NAMALWA (cell line): Measurements from ENCODE around the gene IRF7.

Source experiments
- DNase-seq: peaks from one replicate; pipeline ENCODE4 v3.0.0-alpha.2; 2015; ENCODE audit warnings: low spot score

The IRF7 gene

DNA sequence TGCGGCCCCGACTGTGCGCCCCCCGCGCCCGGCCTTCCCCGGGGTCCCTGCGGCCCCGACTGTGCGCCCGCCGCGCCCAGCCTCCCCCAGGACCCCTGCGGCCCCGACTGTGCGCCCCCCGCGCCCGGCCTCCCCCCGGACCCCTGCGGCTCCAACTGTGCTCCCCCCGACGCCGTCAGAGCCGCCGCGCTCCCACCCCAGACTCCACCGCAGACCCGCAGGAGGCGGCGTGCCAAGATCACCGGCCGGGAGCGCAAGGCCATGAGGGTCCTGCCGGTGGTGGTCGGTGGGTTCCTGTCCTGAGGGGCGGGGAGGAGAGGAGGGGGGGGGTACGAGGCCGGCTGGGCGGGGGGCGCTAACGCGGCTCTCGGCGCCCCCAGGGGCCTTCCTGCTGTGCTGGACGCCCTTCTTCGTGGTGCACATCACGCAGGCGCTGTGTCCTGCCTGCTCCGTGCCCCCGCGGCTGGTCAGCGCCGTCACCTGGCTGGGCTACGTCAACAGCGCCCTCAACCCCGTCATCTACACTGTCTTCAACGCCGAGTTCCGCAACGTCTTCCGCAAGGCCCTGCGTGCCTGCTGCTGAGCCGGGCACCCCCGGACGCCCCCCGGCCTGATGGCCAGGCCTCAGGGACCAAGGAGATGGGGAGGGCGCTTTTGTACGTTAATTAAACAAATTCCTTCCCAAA, 24.4 kb upstream of the IRF7 start:
- no peak for DNase-seq

DNA sequence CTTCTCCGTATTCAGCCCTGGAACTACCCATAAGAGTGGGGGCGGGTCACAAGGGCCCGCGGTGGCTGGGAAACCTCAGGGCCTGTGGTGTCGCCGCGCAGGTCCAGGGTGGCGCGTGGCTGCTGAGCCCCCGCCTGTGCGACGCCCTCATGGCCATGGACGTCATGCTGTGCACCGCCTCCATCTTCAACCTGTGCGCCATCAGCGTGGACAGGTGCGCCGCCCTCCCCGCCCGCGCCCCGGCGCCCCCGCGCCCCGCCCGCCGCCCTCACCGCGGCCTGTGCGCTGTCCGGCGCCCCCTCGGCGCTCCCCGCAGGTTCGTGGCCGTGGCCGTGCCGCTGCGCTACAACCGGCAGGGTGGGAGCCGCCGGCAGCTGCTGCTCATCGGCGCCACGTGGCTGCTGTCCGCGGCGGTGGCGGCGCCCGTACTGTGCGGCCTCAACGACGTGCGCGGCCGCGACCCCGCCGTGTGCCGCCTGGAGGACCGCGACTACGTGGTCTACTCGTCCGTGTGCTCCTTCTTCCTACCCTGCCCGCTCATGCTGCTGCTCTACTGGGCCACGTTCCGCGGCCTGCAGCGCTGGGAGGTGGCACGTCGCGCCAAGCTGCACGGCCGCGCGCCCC, 23.7 kb upstream of the IRF7 start:
- no peak for DNase-seq

DNA sequence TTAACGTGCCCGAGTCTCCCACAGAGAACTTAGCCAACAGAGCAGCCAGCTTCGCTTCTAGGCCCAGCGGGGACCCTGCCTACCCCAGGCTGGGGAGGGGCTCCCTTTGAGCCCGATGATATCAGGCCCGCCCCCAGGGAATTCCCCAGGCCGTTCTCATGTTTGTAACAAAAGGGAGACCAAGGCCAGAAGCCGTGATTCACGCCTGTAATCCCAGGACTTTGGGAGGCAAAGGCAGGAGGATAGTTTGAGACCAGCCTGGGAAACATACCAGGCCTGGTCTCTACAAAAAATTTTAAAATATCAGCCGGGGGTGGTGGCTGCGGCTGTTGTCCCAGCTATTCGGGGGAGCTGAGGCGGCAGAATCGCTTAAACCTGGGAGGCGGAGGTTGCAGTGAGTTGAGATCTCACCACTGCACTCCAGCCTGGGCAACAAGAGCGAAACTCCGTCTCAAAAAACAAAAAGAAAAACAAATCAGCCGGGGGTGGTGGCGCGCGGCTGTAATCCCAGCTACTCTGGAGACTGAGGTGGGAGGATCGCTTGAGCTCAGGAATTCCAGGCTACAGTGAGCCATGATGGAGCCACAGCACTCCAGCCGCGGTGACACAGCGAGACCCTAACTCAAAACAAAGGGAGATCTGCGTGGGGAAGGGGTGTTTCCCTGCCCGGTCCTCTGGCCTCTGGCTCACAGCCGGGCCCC, 23.0 kb upstream of the IRF7 start:
- DNase-seq: no peak

DNA sequence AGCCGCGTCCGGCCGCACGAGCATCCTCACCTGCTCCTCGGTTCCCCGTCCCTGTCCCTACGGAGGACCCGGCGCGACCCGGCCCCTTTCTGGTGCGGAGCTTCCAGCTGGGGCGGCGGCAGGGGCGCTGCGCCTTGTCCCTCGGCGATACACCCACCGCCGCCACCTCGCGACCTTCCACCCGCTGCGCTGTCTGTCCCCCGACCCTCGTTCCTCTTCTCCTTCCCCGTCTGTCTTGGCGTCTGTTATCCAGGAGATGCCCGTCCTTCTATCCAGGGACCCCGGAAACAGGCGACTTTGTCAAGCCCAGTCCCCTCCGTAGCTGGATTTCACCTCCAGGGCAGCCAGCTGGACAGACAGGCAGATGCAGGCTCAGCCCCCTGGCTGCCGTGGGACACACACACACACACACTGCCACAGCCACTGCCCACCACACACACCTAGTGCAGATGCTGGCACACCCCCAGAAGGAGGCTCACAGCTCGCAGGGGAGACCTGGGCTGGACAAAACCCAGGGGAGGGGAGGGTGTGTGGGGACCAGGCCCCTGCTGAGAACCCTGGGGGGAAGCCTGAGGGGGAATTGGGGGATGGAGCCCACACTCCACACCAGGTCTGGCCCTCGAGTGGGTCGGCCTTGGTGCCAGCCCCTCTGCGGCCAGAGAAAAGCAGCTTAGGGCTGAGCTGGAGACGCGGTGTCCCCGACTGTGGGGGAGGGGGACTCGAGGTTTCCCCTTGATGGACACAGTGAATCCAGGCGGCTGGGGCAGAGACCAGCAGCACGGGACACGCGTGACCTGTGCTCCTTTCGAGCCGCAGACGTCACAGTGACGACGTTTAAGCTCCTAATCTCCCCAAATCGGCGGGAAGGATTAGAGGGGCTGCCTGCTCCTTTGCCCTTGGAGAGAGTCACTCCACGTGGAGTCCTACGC, 22.1 kb upstream of the IRF7 start:
- DNase-seq: no peak

DNA sequence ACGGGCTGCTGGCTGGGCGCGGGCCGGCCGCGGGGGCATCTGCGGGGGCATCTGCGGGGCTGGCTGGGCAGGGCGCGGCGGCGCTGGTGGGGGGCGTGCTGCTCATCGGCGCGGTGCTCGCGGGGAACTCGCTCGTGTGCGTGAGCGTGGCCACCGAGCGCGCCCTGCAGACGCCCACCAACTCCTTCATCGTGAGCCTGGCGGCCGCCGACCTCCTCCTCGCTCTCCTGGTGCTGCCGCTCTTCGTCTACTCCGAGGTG, 21.5 kb upstream of the IRF7 start:
- no peak for DNase-seq

DNA sequence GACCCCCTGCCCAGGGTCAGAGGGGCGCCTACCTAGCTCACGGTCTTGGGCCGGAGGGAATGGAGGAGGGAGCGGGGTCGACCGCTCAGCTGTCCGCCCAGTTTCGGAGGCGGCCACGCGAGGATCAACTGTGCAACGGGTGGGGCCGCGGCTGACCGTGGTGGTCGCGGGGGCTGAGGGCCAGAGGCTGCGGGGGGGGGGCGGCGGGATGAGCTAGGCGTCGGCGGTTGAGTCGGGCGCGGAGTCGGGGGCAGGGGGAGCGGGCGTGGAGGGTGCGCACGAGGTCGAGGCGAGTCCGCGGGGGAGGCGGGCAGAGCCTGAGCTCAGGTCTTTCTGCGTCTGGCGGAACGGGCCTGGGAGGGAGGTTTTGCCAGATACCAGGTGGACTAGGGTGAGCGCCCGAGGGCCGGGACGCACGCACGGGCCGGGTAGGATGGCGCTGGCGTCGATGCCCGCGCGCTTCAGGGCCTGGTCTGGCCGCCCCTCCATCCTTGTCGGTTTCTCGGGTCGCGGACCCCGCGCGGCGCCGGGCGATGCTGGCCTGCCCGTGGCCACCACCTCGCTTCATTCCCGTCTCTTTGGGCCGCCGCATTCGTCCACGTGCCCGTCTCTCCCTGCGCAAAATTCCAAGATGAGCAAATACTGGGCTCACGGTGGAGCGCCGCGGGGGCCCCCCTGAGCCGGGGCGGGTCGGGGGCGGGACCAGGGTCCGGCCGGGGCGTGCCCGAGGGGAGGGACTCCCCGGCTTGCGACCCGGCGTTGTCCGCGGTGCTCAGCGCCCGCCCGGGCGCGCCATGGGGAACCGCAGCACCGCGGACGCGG, 21.0 kb upstream of the IRF7 start, which contains the start of gene DRD4:
Gene DRD4 (plus strand): TSS at position 759 of the 822 bp plus-strand sequence. CDS start 36 bp downstream, at position 795.
- no peak for DNase-seq

DNA sequence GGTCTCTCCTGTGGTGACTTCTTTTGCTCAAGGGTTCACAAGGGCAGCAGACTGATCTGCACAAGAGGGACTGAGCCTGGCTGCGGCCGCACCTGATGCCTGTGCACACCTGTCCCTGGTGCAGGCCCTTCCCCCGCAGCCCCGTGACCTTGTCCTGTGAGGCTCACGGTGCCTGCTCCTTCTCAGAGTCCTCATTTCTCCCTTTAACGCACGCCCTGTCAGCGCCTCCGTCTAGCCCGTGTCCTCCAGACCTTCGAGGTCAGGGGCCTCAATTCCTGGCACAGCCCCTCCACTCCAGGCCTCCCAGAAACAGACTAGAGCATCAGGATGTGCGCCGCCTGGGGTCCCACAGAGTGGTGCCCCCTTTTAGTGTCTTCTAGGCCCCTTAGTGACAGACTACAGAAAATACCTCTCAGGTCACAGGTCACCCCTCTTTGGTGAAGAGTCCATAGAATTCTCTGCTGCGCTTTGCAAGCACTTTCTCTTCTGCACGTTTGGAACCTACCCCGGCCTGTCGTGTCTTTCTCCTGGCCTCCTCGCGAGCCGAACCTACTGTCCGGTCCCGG, 20.3 kb upstream of the IRF7 start:
- no peak for DNase-seq

DNA sequence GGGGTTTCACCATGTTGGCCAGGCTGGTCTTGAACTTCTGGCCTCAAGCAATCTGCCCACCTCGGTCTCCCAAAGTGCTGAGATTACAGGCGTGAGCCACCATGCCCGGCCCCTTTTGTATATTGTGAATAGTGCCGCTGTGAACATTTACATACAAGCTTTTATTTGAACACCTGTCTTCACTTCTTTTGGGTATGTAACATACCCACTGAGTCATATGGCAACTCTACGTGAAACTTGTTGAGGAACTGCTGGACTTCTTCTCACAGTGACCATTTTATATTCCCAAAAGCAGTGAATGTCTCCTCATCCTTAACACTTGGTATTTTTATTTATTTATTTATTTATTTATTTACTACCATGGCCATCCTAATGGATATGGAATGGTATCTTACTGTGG, 15.1 kb upstream of the IRF7 start:
- DNase-seq: no peak

DNA sequence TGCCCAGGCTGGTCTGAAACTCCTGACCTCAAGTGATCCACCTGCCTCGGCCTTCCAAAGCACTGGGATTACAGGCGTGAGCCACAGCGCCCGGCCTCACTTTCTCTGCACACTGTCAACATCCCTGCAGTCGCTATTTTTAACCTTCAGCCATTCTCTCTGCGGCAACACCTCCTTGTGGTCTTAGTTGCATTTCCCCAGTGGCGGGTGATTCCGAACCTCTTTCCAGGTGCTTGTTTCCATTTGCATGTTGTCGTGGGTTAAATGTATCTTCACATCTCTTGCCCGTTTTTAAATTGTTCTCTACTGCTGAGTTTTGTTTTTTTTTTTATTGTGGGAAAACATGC, 13.5 kb upstream of the IRF7 start:
- DNase-seq: peak; percentile 59

DNA sequence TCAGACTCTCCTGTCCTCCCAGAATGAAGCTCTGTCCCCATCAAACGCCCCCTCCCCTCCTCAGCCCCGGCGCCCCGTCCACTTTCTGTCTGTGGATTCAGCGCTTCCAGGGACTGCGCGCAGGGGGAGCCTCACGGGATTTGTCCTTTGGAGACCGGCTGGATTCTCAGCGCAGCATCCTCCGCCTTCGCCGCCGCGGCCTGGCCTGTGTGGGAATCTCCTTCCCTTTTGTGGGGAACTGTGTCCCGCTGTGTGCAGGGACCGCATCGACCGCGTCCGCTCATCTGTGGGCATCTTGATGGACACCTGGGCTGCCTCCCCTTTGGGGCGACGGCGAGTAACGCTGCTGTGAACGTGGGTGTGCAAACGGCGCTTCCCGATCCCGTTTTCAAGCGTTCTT, 12.3 kb upstream of the IRF7 start:
- no peak for DNase-seq

DNA sequence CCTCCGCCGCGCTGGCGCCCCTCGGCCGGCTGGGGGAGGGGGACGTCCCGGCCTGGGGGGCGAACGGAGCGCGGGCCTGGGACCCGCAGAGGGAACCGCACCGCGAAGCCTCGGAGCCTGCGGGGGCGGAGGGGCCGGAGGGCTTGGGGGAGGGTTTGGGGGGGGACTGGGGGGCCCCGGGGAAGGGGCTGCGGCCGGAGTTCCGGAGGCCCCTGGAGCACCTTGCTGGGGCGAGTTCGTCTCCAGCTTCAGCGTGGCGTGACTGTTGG, 11.5 kb upstream of the IRF7 start:
- no peak for DNase-seq

DNA sequence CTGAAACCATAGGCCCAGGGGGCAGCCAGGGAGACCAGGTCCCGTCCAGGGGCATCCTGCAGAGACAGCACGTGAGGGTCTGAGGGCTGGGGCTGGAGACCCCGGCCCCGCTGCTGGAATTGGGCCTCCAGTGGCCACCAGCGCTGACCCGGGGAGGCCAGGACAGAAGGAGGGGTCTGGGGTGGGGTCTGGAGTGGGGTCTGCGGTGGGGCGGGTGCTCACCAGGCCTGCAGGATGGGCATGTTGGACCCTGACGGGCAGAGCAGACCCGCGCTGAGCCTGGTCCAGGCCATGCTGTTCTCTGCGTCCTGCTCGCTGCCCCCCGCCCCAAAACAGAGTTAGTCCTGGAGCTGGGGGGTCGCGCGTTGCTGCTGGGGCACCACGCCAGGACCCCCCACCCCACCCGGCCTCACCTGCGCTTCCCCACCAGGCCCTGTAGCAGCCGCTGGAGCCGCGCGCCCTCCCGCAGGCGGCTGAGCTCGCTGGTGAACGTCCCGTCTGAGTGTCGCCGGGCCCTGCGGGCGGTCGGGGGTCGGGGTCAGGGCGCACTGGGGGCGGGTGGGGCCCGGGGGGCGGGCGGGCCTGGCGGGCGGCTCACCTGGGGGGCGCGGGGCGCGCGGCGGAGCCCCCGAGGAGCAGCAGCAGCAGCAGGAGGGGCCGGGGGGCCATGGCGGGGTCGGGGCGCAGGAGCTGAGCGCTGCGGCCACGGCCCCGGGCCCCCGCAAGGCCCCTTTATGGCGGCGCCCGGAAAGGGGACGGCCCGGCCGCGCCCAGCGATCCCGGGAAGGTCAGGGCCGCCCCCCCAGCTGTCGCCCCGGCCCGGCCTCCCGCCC, 10.9 kb upstream of the IRF7 start, which contains the start of gene SCT:
Gene SCT (minus strand): TSS at position 707 of the 833 bp plus-strand sequence. CDS start 38 bp downstream, at position 669.
- no peak for DNase-seq

DNA sequence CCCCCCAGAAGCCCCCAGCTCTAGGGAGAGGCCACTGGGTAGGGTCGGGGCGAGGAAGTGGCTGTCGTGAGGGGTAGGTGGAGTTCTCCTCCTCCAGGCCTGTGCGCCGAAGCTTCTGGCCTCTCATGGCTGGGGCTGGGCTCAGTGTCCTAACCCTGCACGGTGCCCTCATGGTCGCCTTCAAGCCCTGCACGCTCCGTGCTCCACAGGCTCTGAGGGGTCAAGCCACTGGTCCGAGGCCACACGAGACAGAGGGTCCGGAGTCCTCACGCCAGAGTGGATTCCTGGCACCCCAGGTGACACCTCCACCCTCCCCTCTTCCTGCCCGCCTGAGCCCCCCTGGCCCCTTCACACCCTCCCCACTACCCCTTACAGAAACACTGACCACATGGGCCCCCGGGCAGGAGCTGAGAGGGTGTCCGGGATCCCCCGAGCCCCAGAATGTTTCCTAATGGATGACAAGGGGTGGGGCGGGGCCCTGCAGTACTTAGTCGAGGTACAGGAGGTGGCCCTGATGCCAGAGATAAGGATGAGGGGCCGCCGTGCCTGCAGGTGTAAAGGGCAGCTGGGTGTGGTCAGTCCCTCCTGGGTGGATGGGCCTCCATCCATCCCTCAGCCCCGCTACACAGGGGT, 10.0 kb upstream of the IRF7 start:
- no peak for DNase-seq

DNA sequence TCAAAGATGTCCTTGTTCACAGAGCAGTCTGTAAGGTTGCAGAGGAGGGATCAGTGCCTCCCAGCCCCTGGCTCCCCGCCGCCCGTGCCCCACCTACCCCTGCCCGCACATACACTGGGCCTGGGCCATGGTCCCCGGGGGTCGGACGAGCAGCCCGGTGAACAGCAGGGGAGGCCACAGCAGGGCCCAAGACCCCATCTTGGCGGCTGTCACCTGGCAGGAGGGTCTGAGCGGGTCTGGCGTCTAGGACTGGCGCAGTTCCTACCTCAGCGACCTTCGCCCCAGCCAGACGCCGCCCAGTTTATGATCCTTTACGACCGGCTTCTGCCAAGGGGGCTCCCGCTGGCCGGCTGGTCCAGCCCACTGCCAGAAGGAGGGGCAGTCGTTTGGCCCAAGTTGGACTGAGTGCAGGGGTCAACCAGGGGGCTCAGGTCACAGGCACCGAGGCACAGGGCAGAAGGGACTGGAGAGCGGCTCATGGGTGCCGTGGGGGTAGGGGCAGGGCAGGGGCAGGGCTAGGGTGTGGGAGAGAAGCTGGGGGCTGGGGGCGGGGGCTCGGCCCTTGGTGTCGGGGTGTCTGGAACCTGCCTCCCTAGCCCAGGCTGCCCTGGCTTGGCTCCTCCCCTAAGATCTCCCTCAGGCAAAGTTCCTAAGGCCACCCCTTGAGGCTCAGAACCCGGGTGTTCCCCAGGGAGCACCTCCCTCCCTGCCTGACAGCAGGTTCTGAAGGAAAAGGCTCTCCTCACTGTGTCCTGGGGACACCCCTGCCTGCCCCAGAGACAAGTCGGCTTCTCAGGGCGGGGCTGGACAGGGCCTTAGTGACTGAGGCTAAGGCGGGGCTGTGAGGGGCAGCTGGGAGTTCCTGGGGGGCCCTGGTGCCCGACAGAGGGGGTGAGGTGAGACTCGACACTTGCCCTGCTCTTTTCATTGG, 9.2 kb upstream of the IRF7 start, which contains the start of gene CDHR5:
Gene CDHR5 (minus strand): TSS at position 251 of the 931 bp plus-strand sequence. CDS start 53 bp downstream, at position 198.
- no peak for DNase-seq

DNA sequence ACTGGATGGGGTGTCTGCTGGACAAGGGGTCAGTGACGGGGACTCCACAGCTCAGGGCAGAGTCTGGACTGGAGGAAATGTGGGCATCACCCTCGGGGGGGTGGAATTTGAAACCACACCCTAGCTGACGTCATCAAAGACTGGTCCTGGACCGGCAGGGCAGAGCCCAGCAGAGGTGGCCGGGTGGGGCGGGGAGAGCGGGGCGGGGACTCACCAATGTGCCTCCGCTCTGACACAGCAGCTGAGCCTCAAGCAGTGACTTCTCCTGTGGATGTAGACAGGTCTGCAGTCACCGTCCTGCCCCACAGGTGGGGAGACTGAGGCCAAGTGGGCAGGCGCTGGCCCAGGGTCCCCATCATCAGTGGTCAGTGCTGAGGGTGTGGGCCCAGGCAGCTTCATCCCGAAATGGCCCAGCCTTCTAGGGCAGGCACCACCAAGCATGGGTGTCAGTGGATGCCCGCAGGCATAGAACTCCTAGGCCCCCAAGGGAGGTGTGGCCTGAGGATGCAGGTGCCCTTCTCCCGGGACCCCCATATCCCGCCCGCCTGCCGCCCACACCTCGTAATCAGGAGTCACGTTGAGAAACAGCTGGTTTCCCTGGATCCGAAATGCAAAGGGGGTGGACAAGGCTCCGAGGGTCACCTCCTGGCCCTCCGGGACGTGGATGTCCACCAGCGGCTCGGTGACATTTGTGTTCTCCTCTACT, 8.4 kb upstream of the IRF7 start:
- DNase-seq: no peak

DNA sequence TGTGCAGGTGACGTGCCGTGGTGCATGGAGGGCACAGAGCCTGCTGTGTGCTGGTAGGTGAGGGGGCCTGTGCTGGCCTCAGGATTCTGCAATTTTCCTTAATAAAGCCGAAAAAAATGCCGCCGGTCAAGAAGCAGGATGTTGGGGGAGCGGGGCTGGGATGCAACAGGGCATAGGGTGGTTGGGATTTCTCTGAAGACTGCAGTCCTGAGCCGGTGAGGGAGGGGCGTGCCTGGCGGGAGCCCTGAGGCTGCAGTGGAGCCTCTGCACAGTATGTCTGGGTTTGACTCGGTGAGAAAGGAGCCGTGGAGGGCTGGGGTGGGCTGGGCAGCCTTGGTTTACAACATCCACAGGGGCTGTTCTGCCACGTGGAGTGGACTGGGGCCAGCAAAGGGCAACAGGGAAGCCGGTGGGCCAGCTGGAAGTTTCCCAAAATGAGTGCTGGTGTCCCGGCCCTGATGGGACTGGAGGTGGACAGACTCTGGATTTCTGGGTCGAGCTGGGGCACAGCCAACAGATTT, 7.7 kb upstream of the IRF7 start:
- no peak for DNase-seq

DNA sequence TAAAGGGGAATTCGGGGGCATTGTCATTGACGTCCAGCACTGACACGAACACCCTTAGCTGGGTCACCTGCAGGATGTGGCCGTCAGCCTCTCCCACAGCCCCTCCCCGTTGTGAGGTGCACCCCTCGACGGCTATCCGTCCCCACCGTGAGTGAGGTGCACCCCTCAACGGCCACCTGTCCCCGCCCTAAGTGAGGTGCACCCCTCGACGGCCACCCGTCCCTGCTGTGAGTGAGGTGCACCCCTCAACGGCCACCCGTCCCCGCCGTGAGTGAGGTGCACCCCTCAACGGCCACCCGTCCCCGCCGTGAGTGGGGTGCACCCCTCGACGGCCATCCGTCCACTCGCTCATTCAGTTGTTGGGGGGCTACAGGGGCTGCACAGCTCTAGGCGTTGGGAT, 6.1 kb upstream of the IRF7 start:
- DNase-seq: no peak
